Left ventricle myocardium inferior (tissue), 1 donor: ENCODE measurements around the gene FARP2. TPM values are rescaled to one million over a fixed set of nuclear protein-coding genes. Genes with fewer than 3 reads are reported as not detected.
"Not testable (repeated sequence)": the region's sequence is repeated elsewhere in the genome, so short reads cannot be mapped to it uniquely, and the experiment has no call there.

Experiments used
- DNase-seq: peaks from one replicate; pipeline ENCODE4 v3.0.0-alpha.2; 2020
- H3K27ac ChIP-seq: fragments of 200-600 bp; replicated peaks from 2 replicates; pipeline ENCODE4 v1.8.0; 2021
- H3K27me3 ChIP-seq: fragments of 200-600 bp; 2 replicates; pipeline ENCODE4 v1.8.0; 2021; ENCODE audit warnings: low read depth
- H3K36me3 ChIP-seq: fragments of 200-600 bp; 2 replicates; pipeline ENCODE4 v1.8.0; 2021
- H3K4me1 ChIP-seq: fragments of 200-600 bp; 2 replicates; pipeline ENCODE4 v1.8.0; 2021
- H3K4me3 ChIP-seq: fragments of 200-600 bp; 2 replicates; pipeline ENCODE4 v1.8.0; 2021; ENCODE audit warnings: mild to moderate bottlenecking, moderate library complexity
- H3K9me3 ChIP-seq: fragments of 200-600 bp; replicated peaks from 2 replicates; pipeline ENCODE4 v1.8.0; 2021
- CTCF ChIP-seq: fragments of 200-600 bp; IDR thresholded peaks from 2 replicates; pipeline ENCODE4 v1.8.0; 2021; ENCODE audit warnings: antibody characterized with exemption, mild to moderate bottlenecking, borderline replicate concordance
- intact Hi-C: fragments of 100-400 bp; cut with micrococcal nuclease; formaldehyde crosslinking; loops from one replicate; pipeline ENCODE4 v1.11.0; 2022
- total RNA-seq: library from RNA; stranded (reverse); fragmentation: NEBNext Ultra II Directional; extraction: Animal tissue kit (Norgen Biotek cat#: 25700); gene quantifications from one replicate; pipeline ENCODE4 v1.2.1, GENCODE V29; 2021
- donor health status: DM: no; HTN: yes; CAD: no; lungs with severe emphysema.

FARP2 gene
- total RNA-seq, 1 donor from 2014 or later = 16.5 TPM

GRCh38 chr2:241390301-241391206 is 34.5 kb downstream of the FARP2 start:
- TF ChIP-seq CTCF = no peak
- intact Hi-C loops = no loop called here
- H3K27me3 ChIP-seq = no peaks in the 10 kb centered on the region

GRCh38 chr2:241391892-241392665 is 36.0 kb downstream of the FARP2 start:
- Histone ChIP-seq H3K36me3 (peaks cover 9% of the 10 kb centered on the region), H3K9me3 (no peaks in the 10 kb centered on the region), H3K4me3 (no peak overlapping the region), H3K4me1 (peaks cover 6% of the 10 kb centered on the region), H3K27me3 (no peaks in the 10 kb centered on the region), H3K27ac (no peak overlapping the region)
- intact Hi-C loops = no loop called here
- peak; percentile 42 for TF ChIP-seq CTCF
- no peak for DNase-seq

More at GRCh38 chr2:241390301-241391206, 34.5 kb downstream of the FARP2 start:
- Histone ChIP-seq H3K9me3 (no peaks in the 10 kb centered on the region), H3K36me3 (peaks cover 9% of the 10 kb centered on the region), H3K4me3 (no peak overlapping the region), H3K27ac (no peak overlapping the region), H3K4me1 (peaks cover 6% of the 10 kb centered on the region)
- DNase-seq = no peak

GRCh38 chr2:241392753-241393152 is 36.7 kb downstream of the FARP2 start:
- H3K9me3 ChIP-seq, DNase-seq, H3K27me3 ChIP-seq, H3K4me1 ChIP-seq, intact Hi-C loops, H3K27ac ChIP-seq, H3K4me3 ChIP-seq, H3K36me3 ChIP-seq: not testable (repeated sequence)

- peaks cover 9% of the 10 kb centered on the region for H3K36me3 ChIP-seq
- no peak for TF ChIP-seq CTCF
- intact Hi-C loops = no loop called here
Measured at GRCh38 chr2:241393524-241394196, 37.6 kb downstream of the FARP2 start.

GRCh38 chr2:241396809-241397208 is 40.7 kb downstream of the FARP2 start:
- intact Hi-C loops, H3K36me3 ChIP-seq, DNase-seq, H3K4me3 ChIP-seq, H3K9me3 ChIP-seq, H3K27ac ChIP-seq, H3K27me3 ChIP-seq, H3K4me1 ChIP-seq: not testable (repeated sequence)

More at GRCh38 chr2:241393524-241394196, 37.6 kb downstream of the FARP2 start:
- Histone ChIP-seq H3K27me3 (no peaks in the 10 kb centered on the region), H3K4me3 (no peak overlapping the region), H3K9me3 (no peaks in the 10 kb centered on the region), H3K4me1 (peaks cover 6% of the 10 kb centered on the region), H3K27ac (no peak overlapping the region)
- DNase-seq = no peak
